ENCODE results near the gene RBM44.

DNA sequence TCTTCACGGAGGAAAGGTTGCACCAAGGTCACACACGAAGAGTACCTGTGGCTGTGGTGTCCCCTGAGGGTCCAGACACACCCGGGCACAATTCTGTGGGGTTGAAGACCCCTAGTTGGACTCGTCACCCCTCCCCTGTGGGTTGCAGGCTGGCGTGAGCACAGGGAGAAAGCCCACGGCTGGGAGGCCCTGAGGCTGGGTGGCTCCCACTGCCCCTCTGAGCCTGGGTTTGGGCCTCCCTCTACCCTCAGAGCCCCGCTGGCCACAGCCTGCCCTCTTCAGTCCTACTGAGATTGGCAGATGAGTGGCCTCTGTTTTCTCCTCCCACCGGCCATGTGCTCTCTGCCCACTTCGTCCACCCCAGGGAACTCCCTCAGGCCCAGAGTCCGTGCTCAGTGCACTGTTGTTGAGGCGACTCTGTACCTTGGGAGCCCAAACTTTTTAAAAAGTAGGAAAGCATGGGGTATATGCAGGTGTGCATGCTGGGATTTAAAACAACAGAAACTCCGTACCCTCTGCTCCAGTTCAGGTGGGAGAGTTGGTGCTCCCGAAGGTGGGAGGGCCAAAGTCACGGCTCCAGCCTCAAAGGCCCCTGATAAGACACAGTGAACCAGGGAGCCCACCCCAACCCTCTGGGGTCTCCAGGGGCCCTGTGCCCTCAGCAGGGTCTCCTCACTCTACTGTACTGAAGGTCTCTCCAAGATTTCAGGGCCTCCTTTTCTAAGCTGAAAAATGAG is 79.9 kb downstream of the RBM44 start:
- TF ChIP-seq POLR2AphosphoS5 (IDR thresholded peaks at IDR 0.05), result no peak
- TF ChIP-seq, protein P1, sequence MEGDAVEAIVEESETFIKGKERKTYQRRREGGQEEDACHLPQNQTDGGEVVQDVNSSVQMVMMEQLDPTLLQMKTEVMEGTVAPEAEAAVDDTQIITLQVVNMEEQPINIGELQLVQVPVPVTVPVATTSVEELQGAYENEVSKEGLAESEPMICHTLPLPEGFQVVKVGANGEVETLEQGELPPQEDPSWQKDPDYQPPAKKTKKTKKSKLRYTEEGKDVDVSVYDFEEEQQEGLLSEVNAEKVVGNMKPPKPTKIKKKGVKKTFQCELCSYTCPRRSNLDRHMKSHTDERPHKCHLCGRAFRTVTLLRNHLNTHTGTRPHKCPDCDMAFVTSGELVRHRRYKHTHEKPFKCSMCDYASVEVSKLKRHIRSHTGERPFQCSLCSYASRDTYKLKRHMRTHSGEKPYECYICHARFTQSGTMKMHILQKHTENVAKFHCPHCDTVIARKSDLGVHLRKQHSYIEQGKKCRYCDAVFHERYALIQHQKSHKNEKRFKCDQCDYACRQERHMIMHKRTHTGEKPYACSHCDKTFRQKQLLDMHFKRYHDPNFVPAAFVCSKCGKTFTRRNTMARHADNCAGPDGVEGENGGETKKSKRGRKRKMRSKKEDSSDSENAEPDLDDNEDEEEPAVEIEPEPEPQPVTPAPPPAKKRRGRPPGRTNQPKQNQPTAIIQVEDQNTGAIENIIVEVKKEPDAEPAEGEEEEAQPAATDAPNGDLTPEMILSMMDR (IDR thresholded peaks at IDR 0.05), result no peak
